HG02571 (cell line): Measurements from ENCODE around the gene REST.
"Not testable (repeated sequence)": the region's sequence is repeated elsewhere in the genome, so short reads cannot be mapped to it uniquely, and the experiment has no call there.

Experiments
- ATAC-seq: cut with Tn5 transposase; IDR thresholded peaks from one replicate; pipeline ENCODE4 v1.9.1; 2021; ENCODE audit warnings: mild to moderate bottlenecking, moderate library complexity; ENCODE audit not compliant: unreplicated experiment

REST gene

DNA sequence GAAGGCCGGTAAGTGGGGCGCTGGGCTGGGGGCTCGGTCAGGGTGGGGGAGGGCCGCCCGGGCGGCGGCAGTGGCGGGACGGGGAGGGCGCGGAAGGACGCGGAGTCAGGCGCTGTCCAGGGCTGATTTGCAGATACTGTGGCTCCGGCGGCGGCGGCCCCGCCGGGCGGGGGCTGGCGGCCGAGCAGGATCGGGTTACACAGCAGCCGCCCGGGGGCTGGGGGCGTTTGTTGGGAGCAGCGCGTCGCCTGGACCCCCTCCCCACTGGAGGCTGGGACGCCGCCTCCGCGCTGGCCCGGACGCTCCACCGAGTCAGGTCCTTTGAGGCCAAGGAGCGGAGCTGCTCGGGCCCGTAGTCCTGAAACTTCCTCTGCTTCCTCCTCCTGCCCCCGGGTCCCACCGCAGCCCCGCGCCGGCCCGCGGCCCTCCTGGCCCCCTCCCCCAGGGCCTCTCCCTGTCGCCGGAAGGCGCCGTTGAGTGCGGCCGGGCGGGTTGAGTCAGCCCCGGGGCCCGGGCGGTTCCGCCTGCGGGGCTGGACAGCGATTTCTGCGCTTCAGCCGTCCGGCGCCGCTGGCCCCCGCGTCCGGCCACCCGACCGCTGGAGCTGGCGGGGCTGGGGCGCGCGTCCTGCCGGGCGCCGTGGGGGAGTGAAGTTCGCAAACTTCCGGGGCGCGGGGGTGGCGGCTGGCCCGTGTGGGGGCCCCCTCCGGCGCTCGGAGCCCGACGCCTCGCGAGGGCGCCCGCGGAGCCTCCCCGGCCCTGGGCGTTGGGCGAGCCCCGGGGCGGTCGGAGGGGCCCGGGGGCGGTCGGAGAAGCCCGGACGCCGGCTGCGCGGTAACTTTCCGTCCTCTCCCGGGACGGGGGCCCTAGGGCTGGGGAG, 746 bp downstream of the REST start:
- peak; percentile 58 for ATAC-seq

DNA sequence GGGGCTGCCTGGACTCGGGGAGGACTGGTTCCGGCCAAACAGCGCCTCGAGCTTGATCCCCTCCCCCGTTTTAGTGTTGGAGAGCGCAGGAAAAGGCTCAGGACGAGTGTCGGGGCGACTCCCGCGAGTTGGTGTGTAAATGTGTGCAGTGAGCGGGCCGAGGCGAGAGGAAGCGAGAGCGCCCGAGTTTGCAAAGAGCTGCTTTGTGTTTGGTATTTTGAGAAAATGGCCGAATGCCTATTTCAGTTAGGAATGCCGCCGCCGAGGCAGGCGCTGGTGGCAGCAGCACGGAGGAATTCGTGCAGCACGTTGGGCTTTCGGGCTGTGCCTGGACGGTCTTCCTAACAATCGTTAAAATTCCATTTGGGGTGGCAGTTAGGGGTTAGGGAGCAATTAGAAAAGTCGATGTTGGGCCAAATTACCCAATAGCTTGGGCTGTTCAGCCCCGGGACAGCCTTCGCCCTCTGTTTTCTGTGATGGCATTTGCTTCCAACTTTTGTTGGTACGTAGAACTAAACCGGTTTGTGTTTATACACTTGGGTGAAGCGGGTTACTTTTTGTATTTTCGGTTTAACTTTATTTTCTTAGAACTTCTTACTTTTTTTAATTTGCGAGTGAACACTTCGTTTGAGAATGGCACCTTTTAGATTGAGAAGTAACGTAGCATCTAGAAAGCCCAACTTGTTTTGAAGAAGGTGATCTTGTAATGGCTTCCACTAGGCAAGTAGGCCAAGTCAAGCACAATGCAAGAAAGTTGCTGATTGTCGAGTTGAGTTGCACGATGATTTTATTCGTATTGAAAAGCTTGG, 1.6 kb downstream of the REST start:
- peak; percentile 31 for ATAC-seq

DNA sequence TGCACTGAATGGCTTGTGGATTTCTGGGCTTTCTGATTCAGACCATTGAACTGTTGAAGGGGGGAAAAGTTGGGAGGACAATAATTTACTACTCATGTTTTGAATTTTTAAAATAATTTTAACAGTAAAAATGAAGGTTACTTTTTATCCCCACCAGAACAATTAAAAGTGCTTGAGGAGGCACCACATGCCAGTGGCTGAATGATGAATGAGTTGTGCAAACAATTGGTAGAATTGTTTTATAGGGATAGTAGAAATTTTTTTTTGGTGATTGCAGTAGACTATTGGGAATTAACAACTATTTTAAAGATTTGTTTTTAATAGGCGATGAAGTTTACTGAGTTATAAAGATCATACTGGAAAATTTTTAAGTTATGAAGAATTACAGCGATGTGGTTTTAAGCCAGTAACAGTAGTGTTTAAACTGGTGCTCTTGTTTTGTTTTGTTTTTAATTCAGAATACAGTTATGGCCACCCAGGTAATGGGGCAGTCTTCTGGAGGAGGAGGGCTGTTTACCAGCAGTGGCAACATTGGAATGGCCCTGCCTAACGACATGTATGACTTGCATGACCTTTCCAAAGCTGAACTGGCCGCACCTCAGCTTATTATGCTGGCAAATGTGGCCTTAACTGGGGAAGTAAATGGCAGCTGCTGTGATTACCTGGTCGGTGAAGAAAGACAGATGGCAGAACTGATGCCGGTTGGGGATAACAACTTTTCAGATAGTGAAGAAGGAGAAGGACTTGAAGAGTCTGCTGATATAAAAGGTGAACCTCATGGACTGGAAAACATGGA, 2.7 kb downstream of the REST start:
- no peak for ATAC-seq

DNA sequence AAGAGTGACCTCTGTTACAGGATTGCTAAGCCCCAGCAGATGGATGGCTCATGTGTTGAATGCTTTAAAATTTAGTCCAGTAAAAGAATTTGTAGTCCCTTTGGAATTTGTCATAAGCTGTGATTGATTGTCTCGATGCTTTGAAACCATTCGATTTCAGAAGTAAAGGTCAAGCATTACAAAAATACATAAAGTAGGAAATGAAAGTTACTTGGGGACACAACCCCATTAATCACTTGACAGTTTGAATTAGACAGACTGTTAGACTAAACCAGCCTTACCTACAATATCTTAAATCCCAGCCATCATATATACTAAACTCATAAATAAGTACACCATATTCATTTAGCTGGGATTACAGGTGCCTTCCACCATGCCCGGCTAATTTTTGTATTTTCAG, 6.6 kb downstream of the REST start:
- no peak for ATAC-seq

DNA sequence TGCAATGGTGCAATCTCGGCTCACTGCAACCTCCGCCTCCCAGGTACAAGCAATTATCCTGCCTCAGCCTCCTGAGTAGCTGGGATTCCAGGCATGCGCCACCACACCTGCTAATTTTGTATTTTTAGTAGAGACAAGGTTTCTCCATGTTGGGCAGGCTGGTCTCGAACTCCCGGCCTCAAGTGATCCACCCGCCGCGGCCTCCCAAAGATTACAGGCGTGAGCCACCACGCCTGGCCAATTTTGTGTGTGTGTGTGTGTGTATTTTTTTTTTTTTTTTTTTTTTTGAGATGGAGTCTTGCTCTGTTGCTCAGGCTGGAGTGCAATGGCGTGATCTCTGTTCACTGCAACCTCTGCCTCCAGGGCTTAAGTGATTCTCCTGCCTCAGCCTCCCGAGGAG, 7.3 kb downstream of the REST start:
- not testable (repeated sequence) for ATAC-seq

DNA sequence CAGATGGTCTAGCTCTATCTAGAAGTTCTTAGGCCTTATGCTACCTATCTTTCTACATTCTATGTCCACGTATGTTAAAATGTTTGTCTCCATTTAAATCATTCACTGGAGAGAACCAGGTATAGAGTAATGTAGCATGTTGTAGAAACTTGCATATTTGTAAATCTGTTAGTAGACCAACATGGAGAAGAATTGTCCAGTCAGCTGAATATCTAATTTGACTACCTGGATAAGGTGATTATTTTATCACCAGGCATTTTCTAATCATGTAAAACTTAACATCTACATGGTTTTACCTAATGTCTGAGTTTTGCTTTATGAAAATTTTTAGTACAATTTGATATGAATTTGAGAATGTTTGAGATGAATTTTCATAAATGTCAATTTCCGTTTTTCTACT, 19.5 kb downstream of the REST start:
- ATAC-seq = no peak

DNA sequence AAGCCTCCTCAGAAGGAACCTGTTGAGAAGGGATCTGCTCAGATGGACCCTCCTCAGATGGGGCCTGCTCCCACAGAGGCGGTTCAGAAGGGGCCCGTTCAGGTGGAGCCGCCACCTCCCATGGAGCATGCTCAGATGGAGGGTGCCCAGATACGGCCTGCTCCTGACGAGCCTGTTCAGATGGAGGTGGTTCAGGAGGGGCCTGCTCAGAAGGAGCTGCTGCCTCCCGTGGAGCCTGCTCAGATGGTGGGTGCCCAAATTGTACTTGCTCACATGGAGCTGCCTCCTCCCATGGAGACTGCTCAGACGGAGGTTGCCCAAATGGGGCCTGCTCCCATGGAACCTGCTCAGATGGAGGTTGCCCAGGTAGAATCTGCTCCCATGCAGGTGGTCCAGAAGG, 22.9 kb downstream of the REST start:
- ATAC-seq = no peak

DNA sequence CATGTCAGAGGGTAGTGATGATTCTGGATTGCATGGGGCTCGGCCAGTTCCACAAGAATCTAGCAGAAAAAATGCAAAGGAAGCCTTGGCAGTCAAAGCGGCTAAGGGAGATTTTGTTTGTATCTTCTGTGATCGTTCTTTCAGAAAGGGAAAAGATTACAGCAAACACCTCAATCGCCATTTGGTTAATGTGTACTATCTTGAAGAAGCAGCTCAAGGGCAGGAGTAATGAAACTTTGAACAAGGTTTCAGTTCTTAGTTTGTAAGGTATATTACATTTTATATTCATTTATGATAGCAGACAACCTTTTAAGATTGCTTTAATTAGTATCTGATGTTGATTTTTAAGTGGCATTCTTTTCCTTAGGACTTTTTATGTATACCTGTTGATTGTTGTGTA, 24.2 kb downstream of the REST start:
- ATAC-seq = no peak

DNA sequence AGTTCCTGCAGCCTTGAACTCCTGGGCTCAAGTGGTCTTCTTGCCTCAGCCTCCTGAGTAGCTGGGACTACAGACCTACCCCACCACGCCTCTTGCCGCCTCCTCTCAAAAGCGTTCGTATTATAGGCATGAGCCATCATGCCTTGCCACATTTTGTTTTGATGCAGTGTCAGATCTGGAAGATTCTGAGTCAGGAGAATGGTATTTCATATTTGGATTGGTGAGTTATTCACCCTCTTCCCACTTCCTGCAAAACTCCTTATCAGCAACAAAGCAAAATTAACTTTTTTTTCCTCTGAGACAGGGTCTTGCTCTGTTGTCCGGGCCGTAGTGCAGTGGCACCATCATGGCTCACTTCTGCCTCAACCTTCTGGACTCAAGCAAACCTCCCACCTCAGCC, 29.6 kb downstream of the REST start:
- ATAC-seq = no peak

DNA sequence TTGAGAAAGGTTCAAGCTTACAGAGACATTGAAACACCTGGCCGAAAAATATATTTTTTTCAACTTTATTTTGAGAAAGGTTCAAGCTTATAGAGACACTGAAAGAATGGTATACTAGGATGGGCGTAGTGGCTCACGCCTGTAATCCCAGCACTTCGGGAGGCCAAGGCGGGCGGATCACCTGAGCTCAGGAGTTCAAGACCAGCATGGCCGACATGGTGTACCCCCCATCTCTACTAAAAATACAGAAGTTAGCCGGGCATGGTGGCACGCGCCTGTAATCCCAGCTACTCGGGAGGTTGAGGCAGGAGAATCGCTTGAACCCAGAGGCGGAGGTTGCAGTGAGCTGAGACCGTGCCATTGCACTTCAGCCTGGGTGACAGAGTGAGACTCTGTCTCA, 32.1 kb downstream of the REST start:
- ATAC-seq = not testable (repeated sequence)

DNA sequence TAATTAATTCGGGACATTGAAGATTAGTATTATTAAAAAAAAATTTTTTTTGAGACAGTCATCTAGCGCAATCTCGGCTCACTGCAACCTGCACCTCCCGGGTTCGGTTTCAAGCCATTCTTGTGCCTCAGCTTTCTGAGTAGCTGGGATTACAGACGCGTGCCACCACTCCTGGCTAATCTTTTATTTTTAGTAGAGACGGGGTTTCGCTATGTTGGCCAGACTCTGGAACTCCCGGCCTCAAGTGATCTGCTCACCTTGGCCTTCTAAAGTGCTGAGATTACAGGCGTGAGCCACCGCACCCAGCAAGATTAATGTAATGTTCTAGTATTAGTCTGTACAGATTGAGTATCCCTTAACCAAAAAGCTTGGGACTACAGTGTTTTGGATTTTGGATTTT, 32.7 kb downstream of the REST start:
- no peak for ATAC-seq

DNA sequence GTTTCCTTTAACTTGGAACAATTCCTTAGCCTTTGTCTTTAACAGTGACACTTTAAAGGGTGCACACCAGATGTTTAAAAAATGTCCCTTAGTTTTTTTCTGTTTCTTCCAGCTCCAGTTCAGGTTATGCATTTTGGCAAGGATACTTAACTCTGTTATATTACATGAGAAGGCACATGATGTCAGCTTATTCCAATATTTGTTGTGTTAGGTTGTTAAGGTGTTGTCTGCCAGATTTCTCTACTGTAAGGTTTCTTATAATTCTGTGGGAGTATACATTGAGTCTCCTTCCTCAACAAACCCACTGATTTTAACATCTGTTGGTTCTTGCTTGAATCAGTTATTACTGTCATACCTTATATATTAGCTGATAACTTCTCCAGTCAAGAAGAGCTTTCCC, 33.3 kb downstream of the REST start:
- ATAC-seq = no peak

DNA sequence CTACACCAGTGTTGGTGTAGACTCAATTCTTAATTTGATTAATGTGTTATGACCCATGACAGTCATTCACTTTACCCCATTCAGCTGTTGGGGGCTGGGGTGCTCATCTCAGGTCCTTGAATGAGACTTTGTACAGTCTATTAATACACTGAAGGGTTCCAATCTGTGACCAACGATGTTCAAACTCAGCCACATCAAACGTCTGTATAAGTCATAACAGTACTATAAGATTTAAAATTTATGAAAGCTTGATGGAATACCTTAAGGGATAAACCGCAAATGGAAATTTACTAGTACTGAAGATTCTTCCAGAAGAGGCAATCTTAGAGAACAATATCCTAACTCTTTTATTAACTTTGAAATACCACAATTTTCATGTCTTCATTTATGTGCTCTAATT, 33.7 kb downstream of the REST start:
- ATAC-seq = no peak

DNA sequence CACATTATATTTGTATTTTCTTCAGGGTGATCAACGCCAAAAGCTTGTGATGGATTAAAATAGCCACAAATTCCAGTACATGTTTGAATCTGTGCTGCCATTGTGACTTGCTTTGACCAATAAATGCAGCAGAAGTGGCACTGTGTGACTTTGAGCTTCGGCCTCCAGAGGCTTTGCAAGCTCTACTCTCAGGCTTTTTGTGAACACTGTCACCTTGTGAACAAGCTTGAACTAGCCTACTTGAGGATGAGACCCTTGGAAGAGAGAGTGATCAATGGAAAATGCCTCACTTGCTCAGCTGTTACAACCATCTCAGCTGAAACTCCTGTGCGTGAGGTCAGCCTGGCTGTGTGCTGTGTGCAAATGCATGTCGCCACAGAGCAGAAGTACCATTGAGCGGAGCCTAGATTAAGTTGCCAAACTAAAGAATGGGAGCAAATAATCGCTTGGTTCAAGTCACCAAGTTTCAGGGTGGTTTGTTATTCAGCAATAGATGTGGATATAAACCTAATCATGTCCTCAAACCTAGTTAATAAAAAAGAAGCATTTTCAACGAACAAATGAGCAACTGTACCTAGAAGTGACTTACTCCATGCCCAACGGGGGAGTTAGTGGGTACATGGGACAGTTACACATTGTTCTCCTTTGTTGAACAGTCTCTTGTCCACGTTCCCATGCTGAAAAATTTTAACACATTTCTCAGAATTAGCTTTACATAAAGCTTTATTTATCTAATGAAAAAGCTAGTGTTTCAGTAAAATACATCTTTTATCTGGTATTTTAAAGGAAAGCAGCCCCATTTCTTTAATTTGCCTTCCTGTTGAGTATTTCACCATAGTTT, 46.2 kb downstream of the REST start:
- ATAC-seq = no peak

DNA sequence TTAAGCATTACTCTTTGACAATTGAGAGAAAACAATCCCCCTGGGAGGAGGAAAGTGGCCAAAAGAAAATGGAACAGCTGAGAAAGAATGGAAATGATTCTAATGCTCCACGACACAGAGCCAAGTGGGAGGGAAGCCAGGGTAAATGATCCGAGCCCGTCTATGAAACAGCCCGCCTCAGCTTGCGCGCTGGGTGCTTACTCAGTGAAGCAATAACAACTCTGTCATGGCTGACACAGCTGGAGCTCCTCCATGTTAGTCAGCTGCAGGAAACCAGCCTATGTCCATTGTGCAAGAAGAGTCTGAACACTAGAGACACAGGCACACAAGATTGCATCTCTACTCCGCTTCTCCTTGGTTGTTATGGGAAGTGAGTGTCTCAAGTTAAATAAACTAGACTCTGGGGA, 50.4 kb downstream of the REST start:
- ATAC-seq = no peak

DNA sequence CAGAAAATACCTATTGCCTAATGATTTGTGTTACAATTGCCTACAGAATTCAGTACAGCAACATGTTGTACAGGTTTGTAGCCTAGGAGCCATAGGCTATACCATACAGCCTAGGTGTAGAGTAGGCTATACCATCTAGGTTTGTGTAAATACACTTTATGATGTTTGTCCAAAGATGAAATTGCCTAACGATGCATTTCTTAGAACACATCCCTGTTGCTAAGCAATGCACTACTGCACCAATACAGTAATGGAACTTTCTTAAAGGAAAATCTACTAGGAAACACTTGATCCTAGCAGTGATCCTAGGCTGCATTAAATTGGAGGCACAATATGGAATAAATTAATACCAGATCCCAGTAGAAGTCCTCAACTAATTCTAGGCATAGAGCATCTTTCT, 51.4 kb downstream of the REST start:
- no peak for ATAC-seq

DNA sequence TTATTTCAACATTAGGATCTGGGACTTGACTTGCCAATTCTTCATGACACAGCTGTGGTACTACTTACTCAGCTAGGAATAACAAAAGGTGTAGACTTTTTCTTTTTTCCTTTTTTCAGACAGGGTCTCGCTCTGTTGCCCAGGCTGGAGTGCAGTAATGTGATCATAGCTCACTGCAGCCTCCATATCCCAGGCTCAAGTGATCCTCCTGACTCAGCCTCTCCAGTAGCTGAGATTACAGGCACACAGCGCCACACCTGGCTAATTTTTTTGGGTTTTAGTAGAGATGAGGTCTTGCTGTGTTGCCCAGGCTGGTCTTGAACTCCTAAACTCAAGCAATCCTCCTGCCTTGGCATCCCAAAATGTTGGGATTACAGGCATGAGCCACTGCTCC, 53.4 kb downstream of the REST start:
- no peak for ATAC-seq

DNA sequence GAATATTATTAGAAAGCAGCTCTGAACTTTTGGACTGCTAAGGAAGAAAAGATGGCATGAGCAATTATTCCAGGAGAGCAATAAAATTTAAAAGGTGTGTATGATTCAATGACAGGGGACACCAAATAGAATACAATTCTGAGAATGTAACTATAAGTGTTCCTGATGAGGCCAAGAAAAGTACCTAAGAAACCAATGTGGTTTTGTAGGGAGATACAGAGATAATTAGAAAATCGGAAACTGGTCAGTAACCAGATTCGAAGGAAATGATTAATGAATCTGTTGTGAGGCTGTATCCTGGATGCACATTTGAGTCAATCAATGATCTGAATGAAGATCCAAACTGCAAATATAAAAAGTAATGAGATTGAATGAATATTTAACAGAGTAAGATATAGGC, 63.7 kb downstream of the REST start:
- no peak for ATAC-seq

DNA sequence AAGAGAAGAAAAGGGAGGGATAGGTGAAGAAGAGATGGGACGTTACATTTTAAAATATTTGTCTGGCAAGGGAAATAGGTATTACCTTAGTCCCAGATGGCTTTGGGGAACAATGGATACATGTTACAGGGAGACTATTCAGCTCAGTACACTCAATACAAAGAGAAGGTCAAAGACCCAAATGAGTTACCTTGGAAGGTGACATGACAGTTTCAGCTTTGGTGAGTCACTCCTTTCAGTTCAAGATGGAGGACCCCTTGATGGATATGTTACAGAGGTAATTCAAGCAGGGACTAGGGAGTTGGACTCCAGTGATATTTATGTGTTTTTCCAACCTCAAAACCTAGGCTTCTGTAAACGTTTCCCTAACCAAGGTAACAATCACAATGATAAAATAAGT, 64.7 kb downstream of the REST start:
- ATAC-seq = no peak

DNA sequence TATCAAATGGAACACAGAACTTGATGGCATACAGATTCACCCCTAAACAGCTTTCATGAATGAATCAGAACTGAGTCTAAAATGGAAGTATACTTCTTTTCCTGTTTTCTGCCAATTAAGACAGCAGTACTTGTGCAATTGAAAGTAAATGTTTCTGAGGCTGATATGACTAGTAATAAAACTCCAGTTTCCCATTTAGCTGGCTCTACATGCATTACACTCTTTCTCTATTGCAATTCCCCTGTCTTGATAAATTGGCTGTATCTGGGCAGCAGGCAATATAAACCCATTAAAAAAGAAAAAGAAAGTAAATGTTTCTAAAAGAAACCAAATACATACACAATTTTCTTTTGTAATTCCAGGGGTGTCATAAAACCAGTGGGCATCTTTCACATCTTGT, 65.1 kb downstream of the REST start:
- no peak for ATAC-seq

DNA sequence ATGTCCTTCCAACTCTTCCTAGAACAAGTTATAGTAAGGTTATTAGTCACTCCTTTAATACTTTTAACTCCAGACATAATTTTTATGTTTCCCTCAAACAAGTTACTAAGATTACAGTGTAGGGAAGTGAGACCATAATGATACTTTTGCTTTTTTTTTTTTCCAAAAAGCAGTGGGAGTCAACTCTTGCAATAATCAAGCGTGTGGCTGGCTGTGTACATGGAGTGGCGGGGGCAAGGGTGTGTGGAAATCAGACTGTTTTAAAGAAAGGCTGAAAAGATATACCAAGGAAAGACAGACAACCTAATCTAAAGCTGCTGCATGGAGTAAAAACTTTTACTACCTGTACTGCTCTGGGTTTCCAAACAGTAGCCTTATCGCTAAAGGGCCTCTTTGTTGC, 65.6 kb downstream of the REST start:
- ATAC-seq = no peak
